Adrenal gland (tissue), 5 donors: ENCODE results near the gene MEFV.

Source experiments
- POLR2A ChIP-seq, 2 donors: fragments of 450-650 bp; IDR thresholded peaks; one replicate each; pipeline ENCODE4 v1.6.1; 2017; ENCODE audit warnings: antibody characterized with exemption in 2 of 2, mild to moderate bottlenecking in 2 of 2, moderate library complexity in 1 of 2
- TF ChIP-seq, protein P1 (sequence below), 6 experiments: fragments of 450-650 bp in 4 of 6; fragments of 200-600 bp in 2 of 6; sonication (generic) in 1 of 6; IDR thresholded peaks; 1 replicate in 5 of 6; 2 replicates in 1 of 6; pipeline versions ENCODE4 v1.5.1 to v1.8.0; 2016 to 2021; ENCODE audit warnings: antibody characterized with exemption in 6 of 6, mild to moderate bottlenecking in 2 of 6, moderate library complexity in 1 of 6
- donor health status: DM: no; HTN: no; CAD: no.

DNA sequence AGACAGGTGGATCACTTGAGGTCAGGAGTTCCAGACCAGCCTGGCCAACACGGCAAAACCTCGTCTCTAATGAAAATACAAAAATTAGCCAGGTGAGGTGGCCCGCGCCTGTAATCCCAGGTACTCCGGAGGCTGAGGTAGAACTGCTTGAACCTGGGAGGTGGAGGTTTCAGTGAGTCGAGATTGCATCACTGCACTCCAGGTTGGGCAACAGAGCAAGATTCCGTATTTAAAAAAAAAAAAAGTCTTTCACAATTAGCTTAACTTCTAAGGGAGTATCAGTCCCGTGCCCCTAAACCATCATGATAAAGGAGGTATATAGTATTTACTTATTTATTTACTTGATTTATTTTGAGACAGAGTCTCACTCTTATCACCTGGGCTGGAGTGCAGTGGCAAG is 3.4 kb upstream of the MEFV start:
- TF ChIP-seq, protein P1, sequence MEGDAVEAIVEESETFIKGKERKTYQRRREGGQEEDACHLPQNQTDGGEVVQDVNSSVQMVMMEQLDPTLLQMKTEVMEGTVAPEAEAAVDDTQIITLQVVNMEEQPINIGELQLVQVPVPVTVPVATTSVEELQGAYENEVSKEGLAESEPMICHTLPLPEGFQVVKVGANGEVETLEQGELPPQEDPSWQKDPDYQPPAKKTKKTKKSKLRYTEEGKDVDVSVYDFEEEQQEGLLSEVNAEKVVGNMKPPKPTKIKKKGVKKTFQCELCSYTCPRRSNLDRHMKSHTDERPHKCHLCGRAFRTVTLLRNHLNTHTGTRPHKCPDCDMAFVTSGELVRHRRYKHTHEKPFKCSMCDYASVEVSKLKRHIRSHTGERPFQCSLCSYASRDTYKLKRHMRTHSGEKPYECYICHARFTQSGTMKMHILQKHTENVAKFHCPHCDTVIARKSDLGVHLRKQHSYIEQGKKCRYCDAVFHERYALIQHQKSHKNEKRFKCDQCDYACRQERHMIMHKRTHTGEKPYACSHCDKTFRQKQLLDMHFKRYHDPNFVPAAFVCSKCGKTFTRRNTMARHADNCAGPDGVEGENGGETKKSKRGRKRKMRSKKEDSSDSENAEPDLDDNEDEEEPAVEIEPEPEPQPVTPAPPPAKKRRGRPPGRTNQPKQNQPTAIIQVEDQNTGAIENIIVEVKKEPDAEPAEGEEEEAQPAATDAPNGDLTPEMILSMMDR (IDR thresholded peaks at IDR 0.05): no peak
- no peak for TF ChIP-seq POLR2A (IDR thresholded peaks at IDR 0.05)
